Measurements from ENCODE around the gene LPCAT2.
A peak's percentile ranks its signal among the peaks of the same experiment; 100 is the strongest.

LPCAT2 gene

GRCh38 chr16:55508941-55509931 is at the start of gene LPCAT2:
Gene LPCAT2 (plus strand): TSS chr16:55509072. CDS start chr16:55509182, 110 bp downstream.
- TF ChIP-seq CTCF (IDR thresholded peaks at IDR 0.05; ENCODE audit: low read depth, low read length, missing control alignments), result no peak
- DNase-seq (ENCODE audit: extremely low read depth, low read depth), result peak; percentile 63
- peak within 1 kb of the TSS; percentile 64 for H3K4me3 ChIP-seq (replicated peaks; ENCODE audit: low read depth, low read length)

- no peak overlapping the region for H3K4me3 ChIP-seq (replicated peaks; ENCODE audit: low read depth, low read length)
- no peak for DNase-seq (ENCODE audit: extremely low read depth, low read depth)
- no peak for TF ChIP-seq CTCF (IDR thresholded peaks at IDR 0.05; ENCODE audit: low read depth, low read length, missing control alignments)
These were observed 46.6 kb upstream of the LPCAT2 start for GRCh38 chr16:55462241-55462640.

- DNase-seq (ENCODE audit: extremely low read depth, low read depth), result no peak
- no peak for TF ChIP-seq CTCF (IDR thresholded peaks at IDR 0.05; ENCODE audit: low read depth, low read length, missing control alignments)
These were observed 44.5 kb upstream of the LPCAT2 start for GRCh38 chr16:55464375-55464774.

GRCh38 chr16:55465077-55465896 is 43.6 kb upstream of the LPCAT2 start:
- TF ChIP-seq CTCF (IDR thresholded peaks at IDR 0.05; ENCODE audit: low read depth, low read length, missing control alignments), result peak; percentile 99
- DNase-seq (ENCODE audit: extremely low read depth, low read depth), result no peak
- no peak overlapping the region for H3K4me3 ChIP-seq (replicated peaks; ENCODE audit: low read depth, low read length)

More at GRCh38 chr16:55464375-55464774, 44.5 kb upstream of the LPCAT2 start:
- no peak overlapping the region for H3K4me3 ChIP-seq (replicated peaks; ENCODE audit: low read depth, low read length)

- DNase-seq (ENCODE audit: extremely low read depth, low read depth), result no peak
- H3K4me3 ChIP-seq (replicated peaks; ENCODE audit: low read depth, low read length), result no peak overlapping the region
- no peak for TF ChIP-seq CTCF (IDR thresholded peaks at IDR 0.05; ENCODE audit: low read depth, low read length, missing control alignments)
These were observed 42.7 kb upstream of the LPCAT2 start for GRCh38 chr16:55466209-55466608.

GRCh38 chr16:55467898-55468297 is 41.0 kb upstream of the LPCAT2 start:
- TF ChIP-seq CTCF (IDR thresholded peaks at IDR 0.05; ENCODE audit: low read depth, low read length, missing control alignments), result no peak
- no peak overlapping the region for H3K4me3 ChIP-seq (replicated peaks; ENCODE audit: low read depth, low read length)
- no peak for DNase-seq (ENCODE audit: extremely low read depth, low read depth)

Data from HFF-Myc (cell line).